ENCODE data around the gene NRN1L.

GRCh38 chr16:67917852-67918236, 33.2 kb downstream of the NRN1L start:
- TF ChIP-seq CTCF (conservative IDR thresholded peaks at IDR 0.05): no peak
- no peak for TF ChIP-seq EZH2 (IDR thresholded peaks at IDR 0.05; ENCODE audit: low read depth)

All from PC-9 (cell line).